Mesendoderm (in vitro differentiated cells): Measurements from ENCODE around the gene AKT2.

Source experiments
- DNase-seq: peaks from one replicate; pipeline ENCODE4 v3.0.0; 2013
- H2AK5ac ChIP-seq: 2 replicates; pipeline ENCODE4 v1.6.1; 2013; ENCODE audit warnings: low read length, inconsistent platforms
- H2BK120ac ChIP-seq: 2 replicates; pipeline ENCODE4 v1.6.1; 2013; ENCODE audit warnings: low read depth, mild to moderate bottlenecking, low read length, moderate library complexity, mixed read lengths
- H2BK15ac ChIP-seq: replicated peaks from 2 replicates; pipeline ENCODE4 v1.6.1; 2013; ENCODE audit warnings: low read depth, mild to moderate bottlenecking, moderate library complexity
- H2BK5ac ChIP-seq: 2 replicates; pipeline ENCODE4 v1.6.1; 2013; ENCODE audit warnings: low read length, inconsistent platforms
- H3K18ac ChIP-seq: 2 replicates; pipeline ENCODE4 v1.6.1; 2013; ENCODE audit warnings: mild to moderate bottlenecking, low read length, mixed read lengths
- H3K23ac ChIP-seq: one replicate; pipeline ENCODE4 v1.6.1; 2013; ENCODE audit warnings: low read length
- H3K27ac ChIP-seq: 2 replicates; pipeline ENCODE4 v1.5.1; 2013; ENCODE audit warnings: low read depth, mild to moderate bottlenecking, inconsistent platforms, low read length, moderate library complexity
- H3K27me3 ChIP-seq: 2 replicates; pipeline ENCODE4 v1.6.1; 2013; ENCODE audit warnings: low read length, control low read depth, mild to moderate bottlenecking, inconsistent platforms; ENCODE audit not compliant: insufficient read depth, poor library complexity
- H3K36me3 ChIP-seq: 2 replicates; pipeline ENCODE4 v1.6.1; 2013; ENCODE audit warnings: low read length, inconsistent platforms; ENCODE audit not compliant: control insufficient read depth, insufficient read depth
- H3K4ac ChIP-seq: one replicate; pipeline ENCODE4 v1.6.1; 2013; ENCODE audit warnings: low read depth, mild to moderate bottlenecking, low read length, moderate library complexity
- H3K4me1 ChIP-seq: 2 replicates; pipeline ENCODE4 v1.6.1; 2013; ENCODE audit warnings: low read depth, low read length, inconsistent platforms; ENCODE audit not compliant: control insufficient read depth
- H3K4me2 ChIP-seq: 2 replicates; pipeline ENCODE4 v1.6.1; 2013; ENCODE audit warnings: low read length
- H3K4me3 ChIP-seq: 2 replicates; pipeline ENCODE4 v1.5.1; 2013; ENCODE audit warnings: mild to moderate bottlenecking, low read length
- H3K56ac ChIP-seq: one replicate; pipeline ENCODE4 v1.6.1; 2013; ENCODE audit warnings: low read length
- H3K79me1 ChIP-seq: 2 replicates; pipeline ENCODE4 v1.6.1; 2013; ENCODE audit warnings: low read length, inconsistent platforms
- H3K79me2 ChIP-seq: 2 replicates; pipeline ENCODE4 v1.6.1; 2013; ENCODE audit warnings: mild to moderate bottlenecking, low read length; ENCODE audit not compliant: control insufficient read depth, insufficient read depth
- H3K9ac ChIP-seq: 2 replicates; pipeline ENCODE4 v1.6.1; 2013; ENCODE audit warnings: low read length, inconsistent platforms
- H4K5ac ChIP-seq: one replicate; pipeline ENCODE4 v1.6.1; 2013; ENCODE audit warnings: low read length
- H4K8ac ChIP-seq: one replicate; pipeline ENCODE4 v1.6.1; 2013; ENCODE audit warnings: low read depth, mild to moderate bottlenecking, control low read depth, low read length, moderate library complexity
- WGBS: extraction: QIAGEN DNeasy Blood & Tissue Kit; methylation state at CpG from one replicate; pipeline ENCODE4 v1.1.7; 2013; ENCODE audit warnings: low lambda C conversion rate, missing lambda C conversion rate; ENCODE audit not compliant: insufficient coverage; ENCODE audit errors: extremely low coverage; 5-methylcytosine and 5-hydroxymethylcytosine counted together

AKT2 gene

GRCh38 chr19:40242480-40242879 is 42.7 kb downstream of the AKT2 start:
- no CpG with 5 or more reads among the region's 12 CpGs for WGBS
- DNase-seq, result no peak

GRCh38 chr19:40241809-40242384 is 43.2 kb downstream of the AKT2 start:
- no peak overlapping the region for H3K27ac ChIP-seq
- no peak for DNase-seq
- WGBS, result no CpG with 5 or more reads among the region's 21 CpGs
- no peak overlapping the region for H2BK5ac ChIP-seq
- H2BK120ac ChIP-seq, result no peak overlapping the region
- H3K18ac ChIP-seq, result no peak overlapping the region
- H2AK5ac ChIP-seq, result no peak overlapping the region
- no peak overlapping the region for H3K4me3 ChIP-seq
- no peak overlapping the region for H3K4me2 ChIP-seq
- peaks cover 1% of the 10 kb centered on the region for H3K36me3 ChIP-seq
- no peak overlapping the region for H3K9ac ChIP-seq
- H3K23ac ChIP-seq, result no peak overlapping the region
- no peak overlapping the region for H4K8ac ChIP-seq
- H3K27me3 ChIP-seq, result no peaks in the 10 kb centered on the region
- no peak overlapping the region for H3K4ac ChIP-seq
- peaks cover 3% of the 10 kb centered on the region for H3K79me1 ChIP-seq
- H4K5ac ChIP-seq, result no peak overlapping the region
- H3K4me1 ChIP-seq, result no peaks in the 10 kb centered on the region
- no peak overlapping the region for H3K56ac ChIP-seq
- H3K79me2 ChIP-seq, result no peaks in the 10 kb centered on the region
- H2BK15ac ChIP-seq, result no peak overlapping the region

More at GRCh38 chr19:40242480-40242879, 42.7 kb downstream of the AKT2 start:
- H3K27ac ChIP-seq, result no peak overlapping the region
- no peak overlapping the region for H4K5ac ChIP-seq
- H3K27me3 ChIP-seq, result no peaks in the 10 kb centered on the region
- H3K4ac ChIP-seq, result no peak overlapping the region
- no peaks in the 10 kb centered on the region for H3K79me2 ChIP-seq
- H3K36me3 ChIP-seq, result peaks cover 1% of the 10 kb centered on the region
- H2BK5ac ChIP-seq, result no peak overlapping the region
- peaks cover 3% of the 10 kb centered on the region for H3K79me1 ChIP-seq
- H3K4me2 ChIP-seq, result no peak overlapping the region
- H3K23ac ChIP-seq, result no peak overlapping the region
- no peak overlapping the region for H4K8ac ChIP-seq
- no peak overlapping the region for H2BK120ac ChIP-seq
- H2BK15ac ChIP-seq, result no peak overlapping the region
- no peaks in the 10 kb centered on the region for H3K4me1 ChIP-seq
- H3K9ac ChIP-seq, result no peak overlapping the region
- H3K56ac ChIP-seq, result no peak overlapping the region
- no peak overlapping the region for H3K4me3 ChIP-seq
- H3K18ac ChIP-seq, result no peak overlapping the region
- H2AK5ac ChIP-seq, result no peak overlapping the region

- Histone ChIP-seq H4K5ac (no peak overlapping the region), H3K4me1 (no peaks in the 10 kb centered on the region), H3K4ac (no peak overlapping the region), H2BK5ac (no peak overlapping the region), H3K18ac (no peak overlapping the region), H3K4me2 (no peak overlapping the region), H3K56ac (no peak overlapping the region), H3K79me1 (peaks cover 3% of the 10 kb centered on the region), H3K79me2 (no peaks in the 10 kb centered on the region), H2AK5ac (no peak overlapping the region), H3K23ac (no peak overlapping the region), H2BK15ac (no peak overlapping the region), H4K8ac (no peak overlapping the region), H3K4me3 (no peak overlapping the region), H3K36me3 (peaks cover 1% of the 10 kb centered on the region), H3K9ac (no peak overlapping the region), H3K27me3 (no peaks in the 10 kb centered on the region), H2BK120ac (no peak overlapping the region), H3K27ac (no peak overlapping the region)
- WGBS, result no CpG with 5 or more reads among the region's 12 CpGs
- no peak for DNase-seq
Measured at GRCh38 chr19:40241125-40241808, 43.9 kb downstream of the AKT2 start.

- H2AK5ac ChIP-seq, result no peak overlapping the region
- H3K27ac ChIP-seq, result no peak overlapping the region
- H3K4me1 ChIP-seq, result no peaks in the 10 kb centered on the region
- no peak overlapping the region for H3K18ac ChIP-seq
- H2BK15ac ChIP-seq, result no peak overlapping the region
- H4K8ac ChIP-seq, result no peak overlapping the region
- peaks cover 3% of the 10 kb centered on the region for H3K79me1 ChIP-seq
- no CpG with 5 or more reads among the region's 6 CpGs for WGBS
- no peak overlapping the region for H3K4me3 ChIP-seq
- no peak overlapping the region for H3K4me2 ChIP-seq
- no peak for DNase-seq
- H3K56ac ChIP-seq, result no peak overlapping the region
- no peak overlapping the region for H4K5ac ChIP-seq
- H3K79me2 ChIP-seq, result no peaks in the 10 kb centered on the region
- no peaks in the 10 kb centered on the region for H3K27me3 ChIP-seq
- no peak overlapping the region for H2BK5ac ChIP-seq
- no peak overlapping the region for H3K4ac ChIP-seq
- H2BK120ac ChIP-seq, result no peak overlapping the region
- H3K9ac ChIP-seq, result no peak overlapping the region
- peaks cover 1% of the 10 kb centered on the region for H3K36me3 ChIP-seq
- no peak overlapping the region for H3K23ac ChIP-seq
Measured at GRCh38 chr19:40240332-40240731, 44.8 kb downstream of the AKT2 start.

- H4K8ac ChIP-seq, result no peak overlapping the region
- no peak overlapping the region for H3K27ac ChIP-seq
- H3K56ac ChIP-seq, result no peak overlapping the region
- H3K9ac ChIP-seq, result no peak overlapping the region
- no CpG with 5 or more reads among the region's 12 CpGs for WGBS
- DNase-seq, result no peak
- no peak overlapping the region for H3K4me3 ChIP-seq
- H3K4ac ChIP-seq, result no peak overlapping the region
- H2BK5ac ChIP-seq, result no peak overlapping the region
- H3K4me1 ChIP-seq, result no peaks in the 10 kb centered on the region
- H3K4me2 ChIP-seq, result no peak overlapping the region
- no peak overlapping the region for H4K5ac ChIP-seq
- no peak overlapping the region for H2BK15ac ChIP-seq
- H2BK120ac ChIP-seq, result no peak overlapping the region
- peaks cover 3% of the 10 kb centered on the region for H3K36me3 ChIP-seq
- H3K18ac ChIP-seq, result no peak overlapping the region
- H3K27me3 ChIP-seq, result no peaks in the 10 kb centered on the region
- H3K23ac ChIP-seq, result no peak overlapping the region
- H3K79me2 ChIP-seq, result no peaks in the 10 kb centered on the region
- H2AK5ac ChIP-seq, result no peak overlapping the region
- H3K79me1 ChIP-seq, result no peaks in the 10 kb centered on the region
Measured at GRCh38 chr19:40239415-40240226, 45.5 kb downstream of the AKT2 start.
